Neural crest cell (in vitro differentiated cells): Measurements from ENCODE around the gene LRRC8D. TPM values are rescaled to one million over a fixed set of nuclear protein-coding genes. Genes with fewer than 3 reads are reported as not detected.

Source experiments
- DNase-seq: peaks from one replicate; pipeline ENCODE4 v3.0.0; 2021; ENCODE audit warnings: low read depth, mixed read lengths, low spot score
- H3K27ac Mint-ChIP-seq: one replicate; pipeline ENCODE4 v1.8.0; 2021; ENCODE audit warnings: mild to moderate bottlenecking, mixed read lengths; ENCODE audit not compliant: unreplicated experiment
- H3K27me3 Mint-ChIP-seq: 2 replicates; pipeline ENCODE4 v1.8.0; 2021; ENCODE audit warnings: low read depth, mild to moderate bottlenecking, mixed read lengths
- H3K36me3 Mint-ChIP-seq: 2 replicates; pipeline ENCODE4 v1.8.0; 2021; ENCODE audit warnings: low read depth, mild to moderate bottlenecking, mixed read lengths
- H3K4me1 Mint-ChIP-seq: 2 replicates; pipeline ENCODE4 v1.8.0; 2021; ENCODE audit warnings: mixed read lengths
- H3K4me3 Mint-ChIP-seq: one replicate; pipeline ENCODE4 v1.8.0; 2021; ENCODE audit warnings: mild to moderate bottlenecking, mixed read lengths
- H3K9me3 Mint-ChIP-seq: 2 replicates; pipeline ENCODE4 v1.8.0; 2021; ENCODE audit warnings: mixed read lengths
- total RNA-seq: library from RNA; stranded (reverse); gene quantifications from 2 replicates; pipeline ENCODE4 v1.2.1, GENCODE V29; 2021
- TF ChIP-seq, protein P1 (sequence below): fragments of 200-600 bp; sonication (generic); conservative IDR thresholded peaks from 2 replicates; pipeline ENCODE4 v1.5.0; 2021; ENCODE audit warnings: antibody characterized with exemption, mild to moderate bottlenecking

Gene LRRC8D
- total RNA-seq, 1 donor from 2014 or later, result 44.9 TPM

DNA sequence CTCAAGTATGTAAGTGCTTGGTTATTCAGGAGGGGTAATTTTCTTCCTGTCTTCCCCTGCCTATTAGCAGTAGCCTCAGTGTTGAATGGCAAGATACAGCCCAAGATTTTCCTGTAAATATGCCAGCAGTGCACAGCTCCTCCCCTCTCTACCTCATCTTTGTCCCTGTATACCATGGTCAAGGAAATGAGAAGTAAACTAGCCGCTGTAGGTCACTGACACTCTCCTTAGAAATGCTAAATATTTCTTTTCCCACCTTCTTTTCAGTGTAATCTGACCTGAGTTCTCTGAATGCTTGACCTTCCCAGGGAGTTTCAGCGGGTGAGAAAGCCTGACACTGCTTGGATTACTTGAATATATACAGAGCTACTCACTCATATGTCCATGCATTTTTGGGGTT, 89.9 kb downstream of the LRRC8D start:
- TF ChIP-seq, protein P1, sequence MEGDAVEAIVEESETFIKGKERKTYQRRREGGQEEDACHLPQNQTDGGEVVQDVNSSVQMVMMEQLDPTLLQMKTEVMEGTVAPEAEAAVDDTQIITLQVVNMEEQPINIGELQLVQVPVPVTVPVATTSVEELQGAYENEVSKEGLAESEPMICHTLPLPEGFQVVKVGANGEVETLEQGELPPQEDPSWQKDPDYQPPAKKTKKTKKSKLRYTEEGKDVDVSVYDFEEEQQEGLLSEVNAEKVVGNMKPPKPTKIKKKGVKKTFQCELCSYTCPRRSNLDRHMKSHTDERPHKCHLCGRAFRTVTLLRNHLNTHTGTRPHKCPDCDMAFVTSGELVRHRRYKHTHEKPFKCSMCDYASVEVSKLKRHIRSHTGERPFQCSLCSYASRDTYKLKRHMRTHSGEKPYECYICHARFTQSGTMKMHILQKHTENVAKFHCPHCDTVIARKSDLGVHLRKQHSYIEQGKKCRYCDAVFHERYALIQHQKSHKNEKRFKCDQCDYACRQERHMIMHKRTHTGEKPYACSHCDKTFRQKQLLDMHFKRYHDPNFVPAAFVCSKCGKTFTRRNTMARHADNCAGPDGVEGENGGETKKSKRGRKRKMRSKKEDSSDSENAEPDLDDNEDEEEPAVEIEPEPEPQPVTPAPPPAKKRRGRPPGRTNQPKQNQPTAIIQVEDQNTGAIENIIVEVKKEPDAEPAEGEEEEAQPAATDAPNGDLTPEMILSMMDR, result no peak

DNA sequence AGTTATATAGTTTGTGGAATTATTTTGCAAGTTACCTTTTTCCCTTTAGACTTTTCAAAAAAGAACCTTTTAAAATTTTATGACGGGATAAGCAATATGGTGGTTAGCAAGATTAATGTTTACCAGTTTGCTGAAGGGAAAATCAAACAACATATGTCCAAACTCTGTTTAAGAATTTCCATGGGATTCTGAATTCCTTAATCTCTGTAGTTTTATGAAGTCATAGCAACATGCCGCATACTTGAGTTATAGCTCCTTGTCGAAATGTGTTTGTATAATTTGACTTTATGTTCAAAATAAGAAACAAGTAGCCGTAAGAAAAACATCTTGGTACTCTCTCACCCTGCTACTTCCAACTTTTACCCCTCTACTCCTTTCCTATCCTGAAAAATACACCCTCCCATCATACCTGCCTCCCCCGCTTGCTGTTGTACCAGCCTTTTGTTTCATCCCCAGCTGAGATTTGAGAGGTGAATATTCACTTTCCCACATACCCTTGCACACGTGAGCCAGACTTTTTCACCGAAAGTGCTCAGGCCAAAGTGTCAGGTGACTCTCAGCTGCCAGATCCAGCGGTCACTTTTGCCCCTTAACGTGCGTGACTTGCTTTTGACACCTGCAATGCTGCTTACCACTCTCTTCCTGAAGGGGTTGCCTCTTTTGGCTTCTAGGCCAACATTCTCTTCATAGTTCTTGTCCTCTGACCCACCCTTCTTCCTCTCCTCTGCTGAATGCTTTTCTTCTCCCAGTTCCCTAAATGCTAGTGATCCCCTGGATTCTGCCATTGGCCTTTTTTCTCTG, 90.6 kb downstream of the LRRC8D start:
- Mint-ChIP-seq H3K36me3 (no peaks in the 10 kb centered on the region), H3K4me1 (peaks cover 54% of the 10 kb centered on the region), H3K27ac (peak overlapping the region; percentile 15), H3K4me3 (no peak overlapping the region), H3K27me3 (no peaks in the 10 kb centered on the region), H3K9me3 (no peaks in the 10 kb centered on the region)
- TF ChIP-seq, protein P1, result no peak
- DNase-seq, result no peak

More for the DNA sequence above, 89.9 kb downstream of the LRRC8D start:
- no peaks in the 10 kb centered on the region for H3K27me3 Mint-ChIP-seq
- H3K9me3 Mint-ChIP-seq, result no peaks in the 10 kb centered on the region
- no peak for DNase-seq
- H3K36me3 Mint-ChIP-seq, result no peaks in the 10 kb centered on the region
- no peak overlapping the region for H3K27ac Mint-ChIP-seq
- no peak overlapping the region for H3K4me3 Mint-ChIP-seq
- peaks cover 60% of the 10 kb centered on the region for H3K4me1 Mint-ChIP-seq

DNA sequence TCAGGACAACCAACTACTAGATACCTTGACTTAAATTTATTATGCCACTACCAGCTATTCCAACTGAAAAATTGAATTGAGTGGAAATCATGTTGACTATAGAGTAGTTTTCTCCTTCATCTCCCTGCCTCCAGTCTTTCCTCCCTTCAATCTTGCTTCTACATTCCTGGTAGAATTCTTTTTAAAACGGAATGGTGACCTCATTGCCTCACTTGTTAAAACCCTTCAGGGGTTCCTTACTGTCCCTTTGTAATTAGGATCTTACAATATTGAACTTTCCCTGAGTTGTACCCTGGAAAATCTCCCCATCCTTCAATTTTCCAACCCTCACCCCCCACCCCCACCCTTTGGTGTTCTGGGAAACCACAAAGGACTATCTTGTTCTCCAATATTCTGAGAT, 91.2 kb downstream of the LRRC8D start:
- TF ChIP-seq, protein P1, result no peak
- H3K4me1 Mint-ChIP-seq, result peaks cover 48% of the 10 kb centered on the region
- H3K27me3 Mint-ChIP-seq, result no peaks in the 10 kb centered on the region
- no peak for DNase-seq
- H3K4me3 Mint-ChIP-seq, result no peak overlapping the region
- H3K27ac Mint-ChIP-seq, result no peak overlapping the region
- H3K36me3 Mint-ChIP-seq, result peaks cover under 1% of the 10 kb centered on the region
- no peaks in the 10 kb centered on the region for H3K9me3 Mint-ChIP-seq

DNA sequence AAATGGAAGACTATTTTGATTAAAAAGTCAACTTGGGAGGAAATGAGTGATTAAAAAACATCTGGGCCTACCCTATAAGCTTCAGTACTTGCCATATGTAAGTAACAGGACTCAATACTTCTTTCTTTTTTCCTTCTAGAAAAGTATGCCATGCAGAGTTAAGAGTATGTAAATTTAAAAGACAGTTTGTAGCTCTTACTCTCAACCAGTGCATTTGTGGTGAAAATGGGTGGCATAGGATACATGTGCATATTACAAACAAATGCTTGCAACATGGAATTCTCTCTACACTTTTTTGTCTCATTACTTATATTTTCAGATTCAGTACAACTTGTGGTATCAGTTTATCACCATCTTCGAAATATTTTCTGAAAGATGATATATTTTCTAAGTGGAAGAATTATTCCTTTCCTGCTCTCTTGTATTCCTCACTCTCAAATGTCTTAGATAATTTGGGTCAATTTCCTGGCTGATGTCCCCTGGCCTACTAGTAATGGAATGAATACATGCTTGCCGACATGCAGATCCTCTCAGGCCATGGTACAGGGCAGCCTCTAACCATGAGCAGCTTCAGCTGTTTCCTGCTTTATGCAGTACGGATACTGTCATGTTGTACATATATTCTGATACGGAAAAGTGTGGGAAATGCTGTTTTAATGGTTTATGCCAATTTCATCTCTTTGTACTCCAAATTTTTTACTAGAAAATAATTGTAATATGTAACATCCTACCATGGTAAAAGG, 92.7 kb downstream of the LRRC8D start:
- Mint-ChIP-seq H3K4me3 (no peak overlapping the region), H3K27me3 (no peaks in the 10 kb centered on the region), H3K27ac (peak overlapping the region; percentile 53), H3K4me1 (peaks cover 40% of the 10 kb centered on the region), H3K9me3 (no peaks in the 10 kb centered on the region), H3K36me3 (peaks cover 5% of the 10 kb centered on the region)
- TF ChIP-seq, protein P1, result no peak
- no peak for DNase-seq

DNA sequence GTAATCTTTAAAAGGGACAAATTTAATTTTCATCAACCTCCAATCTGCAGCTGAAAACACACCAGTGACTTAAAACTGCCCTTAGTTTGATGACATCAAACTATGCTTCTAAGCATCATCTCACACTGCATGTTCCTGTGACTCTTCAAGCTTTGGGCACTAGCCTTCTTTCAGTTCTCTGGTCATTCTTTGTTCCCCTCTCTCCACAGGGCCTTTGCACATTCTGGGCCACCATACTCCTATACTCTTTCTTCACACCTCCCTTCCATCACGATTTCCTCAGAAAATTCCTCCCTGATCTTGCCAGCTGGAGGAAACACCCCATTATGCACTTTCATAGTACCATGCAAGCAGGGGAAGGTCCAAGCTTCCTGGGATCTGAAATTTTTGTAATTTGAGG, 96.5 kb downstream of the LRRC8D start:
- Mint-ChIP-seq H3K27ac (no peak overlapping the region), H3K9me3 (peaks cover under 1% of the 10 kb centered on the region), H3K36me3 (peaks cover 11% of the 10 kb centered on the region), H3K4me1 (peaks cover 19% of the 10 kb centered on the region), H3K4me3 (no peak overlapping the region), H3K27me3 (no peaks in the 10 kb centered on the region)
- TF ChIP-seq, protein P1, result no peak
- DNase-seq, result no peak
